Heart right ventricle (tissue), 16 donors: ENCODE results near the gene FAM32A. TPM values are rescaled to one million over a fixed set of nuclear protein-coding genes. Genes with fewer than 3 reads are reported as not detected.

Experiments
- ATAC-seq, 8 donors: fragments of 200-7000 bp; cut with Tn5 transposase; one replicate each; pipeline ENCODE4 v1.9.1; 2020; ENCODE audit warnings: mild to moderate bottlenecking in 8 of 8, moderate library complexity in 8 of 8, moderate number of reproducible peaks in 1 of 8
- DNase-seq, 2 donors: peaks; one replicate each; pipeline ENCODE4 v3.0.0-alpha.2; 2020
- H3K27ac ChIP-seq, 10 donors: fragments of 200-600 bp; sonication (generic) in 2 of 10; one replicate each; pipeline versions ENCODE4 v1.5.0 to v1.8.0; 2020 to 2022; ENCODE audit warnings: mild to moderate bottlenecking in 3 of 10
- H3K27me3 ChIP-seq, 7 donors: fragments of 200-600 bp; one replicate each; pipeline ENCODE4 v1.8.0; 2021 to 2022; ENCODE audit warnings: mild to moderate bottlenecking in 2 of 7
- H3K36me3 ChIP-seq, 9 donors: fragments of 200-600 bp; sonication (generic) in 1 of 9; one replicate each; pipeline versions ENCODE4 v1.5.0 to v1.8.0; 2020 to 2022; ENCODE audit warnings: mild to moderate bottlenecking in 2 of 9
- H3K4me1 ChIP-seq, 9 donors: fragments of 200-600 bp; sonication (generic) in 1 of 9; one replicate each; pipeline versions ENCODE4 v1.5.0 to v1.8.0; 2020 to 2022; ENCODE audit warnings: mild to moderate bottlenecking in 4 of 9
- H3K4me3 ChIP-seq, 10 donors: fragments of 200-600 bp; sonication (generic) in 2 of 10; one replicate each; pipeline versions ENCODE4 v1.5.0 to v1.8.0; 2020 to 2022; ENCODE audit warnings: mild to moderate bottlenecking in 7 of 10, moderate library complexity in 2 of 10
- H3K9me3 ChIP-seq, 11 donors: fragments of 200-600 bp in 10 of 11; sonication (generic) in 2 of 11; one replicate each; pipeline versions ENCODE4 v1.5.0 to v1.8.0; 2013 to 2022; ENCODE audit warnings: mild to moderate bottlenecking in 2 of 11, control low read depth in 1 of 11, moderate library complexity in 1 of 11
- WGBS, 2 donors: extraction: QIAGEN DNeasy Blood & Tissue Kit; methylation state at CpG; one replicate each; pipeline ENCODE4 v1.1.7; 2013; ENCODE audit warnings: inconsistent platforms in 1 of 2; 5-methylcytosine and 5-hydroxymethylcytosine counted together
- intact Hi-C, 10 donors: fragments of 100-400 bp; cut with DNase I; formaldehyde crosslinking; loops; one replicate each; pipeline versions ENCODE4 v1.11.1 to v1.14.2; 2022
- polyA plus RNA-seq, 2 donors: library from polyadenylated mRNA; stranded (reverse); fragments of 200-250 nt; gene quantifications; one replicate each; pipeline ENCODE4 v1.2.3, GENCODE V29; 2013
- total RNA-seq, 10 donors: library from RNA; stranded (reverse); fragmentation: NEBNext Ultra II Directional in 3 of 10; extraction: Animal tissue kit (Norgen Biotek cat#: 25700) in 3 of 10; gene quantifications; one replicate each; pipeline versions ENCODE4 v1.2.1 to v1.2.4, GENCODE V29; 2021 to 2023
- TF ChIP-seq, protein P1 (sequence below), 9 donors: fragments of 200-600 bp; sonication (generic) in 2 of 9; IDR thresholded peaks; one replicate each; pipeline versions ENCODE4 v1.5.0 to v1.8.0; 2021 to 2022; ENCODE audit warnings: antibody characterized with exemption in 9 of 9, mild to moderate bottlenecking in 5 of 9, moderate library complexity in 1 of 9
- donor health status: Arrhythmogenic right ventricular cardiomyopathy.
- donor health status: ischemic (EF 13 %, LVEDD 7.1; RV severe dilation, severe dysfunction).
- donor health status: healthy with polysubstance abuse.
- donor health status: DM: no; HTN: yes; CAD: no.
- donor health status: DM: no; HTN: no; CAD: no.
- donor health status: ischemic (EF 25% LVEDD 6.9; RV normal size, moderate dysfunction).
- donor health status: ischemic (EF 25% LVEDD 5.7; RV mildly dilated, moderate dysfunction).
- donor health status: healthy.
- donor health status: DM: yes; HTN: yes; CAD: no.
- donor health status: Ischemic cardiomyopathy.
- donor health status: ischemic (EF 35%, LVEDD 5.7; RV mildly dilated, moderate dysfunction).
- donor health status: nonischemic (EF 11% LVEDD 7.7; RV severe dilation, severe dysfunction).
- donor health status: DM: yes; HTN: yes; CAD: no.
- donor health status: PGD.
- donor health status: ischemic (EF 29% LVEDD 5.4; RV normal size, mild dysfunction).
- donor health status: nonischemic (EF 23%, LVEDD 6.1; RV moderate dilation, normal function).

The FAM32A gene
- total and polyA plus RNA-seq, 12 donors, result 27.0 to 75.0 (median 34.3) TPM

DNA sequence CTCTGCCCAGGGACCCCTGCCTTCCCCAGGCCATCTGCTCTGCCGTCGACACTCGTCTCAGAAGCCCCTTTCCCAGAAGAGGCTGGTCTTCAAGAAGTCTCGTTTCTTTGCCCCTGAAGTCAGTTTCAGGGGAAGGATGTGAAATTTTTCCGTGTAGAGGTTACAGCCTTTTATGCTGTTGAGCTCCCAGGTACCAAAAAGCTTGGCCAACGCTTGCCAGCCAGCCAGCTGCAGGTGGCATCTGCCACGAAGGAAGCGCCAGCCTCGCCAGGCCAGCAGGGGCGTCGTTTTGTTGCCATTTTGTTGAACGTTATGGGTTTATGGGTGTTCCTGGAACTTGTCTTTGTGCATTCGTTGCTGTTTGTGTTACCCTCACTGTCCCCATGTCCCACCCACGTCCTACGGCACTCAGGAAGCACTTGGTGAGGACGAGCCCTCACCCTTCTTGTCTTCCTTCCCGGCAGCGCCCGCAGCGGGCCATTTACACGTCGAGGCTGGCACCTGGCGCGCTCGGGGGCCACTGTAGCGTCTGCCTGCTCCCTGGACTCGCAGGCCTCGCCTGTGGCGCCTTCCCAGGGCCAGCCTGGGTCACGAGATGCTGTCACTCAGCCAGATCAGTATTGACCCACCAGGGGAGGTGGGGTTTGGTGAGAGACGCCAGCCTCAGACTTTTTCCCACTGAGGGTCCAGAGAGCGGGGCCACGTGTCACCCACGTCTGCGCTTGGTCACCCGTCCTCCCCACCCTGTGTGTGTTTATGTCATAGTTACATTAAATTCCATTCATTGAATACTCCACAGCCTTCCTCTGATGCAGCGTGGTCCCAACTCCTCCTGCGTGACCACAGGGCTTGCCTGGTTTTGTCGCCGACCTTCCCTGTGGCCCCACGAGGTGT is 49.6 kb downstream of the FAM32A start:
- H3K9me3 ChIP-seq, result peaks cover 0 to 6% (median 0%) of the 10 kb centered on the region in 11 donors
- H3K36me3 ChIP-seq, result peaks cover 0 to 68% (median 30%) of the 10 kb centered on the region in 9 donors
- peak overlapping the region in 1 of 10 donors; percentile 16 for H3K27ac ChIP-seq
- ATAC-seq (no peak), DNase-seq (no peak)
- peaks cover 0 to 23% (median 0%) of the 10 kb centered on the region in 9 donors for H3K4me1 ChIP-seq
- no peak overlapping the region for H3K4me3 ChIP-seq
- TF ChIP-seq, protein P1, sequence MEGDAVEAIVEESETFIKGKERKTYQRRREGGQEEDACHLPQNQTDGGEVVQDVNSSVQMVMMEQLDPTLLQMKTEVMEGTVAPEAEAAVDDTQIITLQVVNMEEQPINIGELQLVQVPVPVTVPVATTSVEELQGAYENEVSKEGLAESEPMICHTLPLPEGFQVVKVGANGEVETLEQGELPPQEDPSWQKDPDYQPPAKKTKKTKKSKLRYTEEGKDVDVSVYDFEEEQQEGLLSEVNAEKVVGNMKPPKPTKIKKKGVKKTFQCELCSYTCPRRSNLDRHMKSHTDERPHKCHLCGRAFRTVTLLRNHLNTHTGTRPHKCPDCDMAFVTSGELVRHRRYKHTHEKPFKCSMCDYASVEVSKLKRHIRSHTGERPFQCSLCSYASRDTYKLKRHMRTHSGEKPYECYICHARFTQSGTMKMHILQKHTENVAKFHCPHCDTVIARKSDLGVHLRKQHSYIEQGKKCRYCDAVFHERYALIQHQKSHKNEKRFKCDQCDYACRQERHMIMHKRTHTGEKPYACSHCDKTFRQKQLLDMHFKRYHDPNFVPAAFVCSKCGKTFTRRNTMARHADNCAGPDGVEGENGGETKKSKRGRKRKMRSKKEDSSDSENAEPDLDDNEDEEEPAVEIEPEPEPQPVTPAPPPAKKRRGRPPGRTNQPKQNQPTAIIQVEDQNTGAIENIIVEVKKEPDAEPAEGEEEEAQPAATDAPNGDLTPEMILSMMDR (IDR thresholded peaks at IDR 0.05), result no peak
- 91 to 94% methylated on average over 41 of the region's 41 CpGs for WGBS, 2 donors
- H3K27me3 ChIP-seq, result no peaks in the 10 kb centered on the region
- intact Hi-C loops, result no loop called here

DNA sequence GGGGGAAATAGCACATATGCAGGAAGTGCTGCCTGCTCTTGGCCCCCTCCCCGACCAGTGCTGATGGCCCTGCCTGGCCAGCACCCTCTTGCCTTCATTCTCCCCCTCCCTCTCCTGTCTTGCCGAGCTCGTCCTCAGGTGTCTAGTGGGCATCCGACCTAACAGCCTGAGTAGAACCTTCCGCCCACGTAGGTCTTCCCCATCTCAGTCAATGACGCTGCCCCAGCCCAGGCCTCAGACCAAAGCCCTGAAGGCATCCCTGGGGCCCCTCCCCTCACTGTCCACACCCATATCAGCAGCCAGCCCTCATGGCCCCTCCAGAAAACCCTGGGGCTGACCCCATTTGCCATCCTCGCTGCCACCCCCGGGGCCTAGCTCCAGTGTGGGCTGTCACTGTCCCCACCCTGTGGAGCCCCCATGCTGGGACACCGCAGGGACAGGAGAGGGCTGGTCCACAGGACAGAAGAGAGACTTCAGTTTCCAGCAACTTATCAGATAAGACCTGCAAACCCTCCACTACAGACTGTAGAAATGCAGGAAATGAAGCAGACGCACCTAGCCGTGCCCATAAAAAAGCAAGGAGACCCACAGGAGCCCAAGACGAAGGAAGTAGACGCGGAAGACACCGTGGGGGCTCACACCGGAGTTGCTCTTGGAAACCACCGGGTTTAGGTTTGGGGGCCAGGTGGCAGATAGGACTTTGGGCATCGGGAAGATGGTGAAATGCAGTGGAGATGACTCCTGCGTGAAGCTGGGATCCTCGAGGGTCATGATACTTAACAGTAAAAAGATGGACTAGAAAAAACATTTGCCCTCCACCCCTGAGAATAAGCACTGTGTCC is 50.8 kb downstream of the FAM32A start:
- WGBS, 2 donors, result 89 to 90% methylated on average over 21 of the region's 21 CpGs
- intact Hi-C loops, result no loop called here
- ATAC-seq (peak in 1 of 8 donors; percentile 20), DNase-seq (no peak)
- peaks cover 0 to 57% (median 25%) of the 10 kb centered on the region in 9 donors for H3K36me3 ChIP-seq
- no peak overlapping the region for H3K4me3 ChIP-seq
- H3K4me1 ChIP-seq, result peaks cover 0 to 23% (median 0%) of the 10 kb centered on the region in 9 donors
- no peaks in the 10 kb centered on the region for H3K27me3 ChIP-seq
- peak overlapping the region in 1 of 10 donors; percentile 26 for H3K27ac ChIP-seq
- TF ChIP-seq, protein P1 (IDR thresholded peaks at IDR 0.05), result no peak
- peaks cover 0 to 6% (median 0%) of the 10 kb centered on the region in 11 donors for H3K9me3 ChIP-seq

Other genes starting within 250 kb of the FAM32A start
- not detected for gene OR10H4, start 236.4 kb upstream of the FAM32A start, total RNA-seq
- gene OR10H4, start 236.4 kb upstream of the FAM32A start, polyA plus RNA-seq, result not detected
- 100 to 1,000 TPM in 2 of 10 donors, 10 to 100 TPM in 8; 52.0 to 231 (median 72.5) TPM for gene TPM4, start 108.9 kb upstream of the FAM32A start, total RNA-seq
- 100 to 1,000 TPM; 121 to 195 TPM for gene TPM4, start 108.9 kb upstream of the FAM32A start, polyA plus RNA-seq
- 10 to 100 TPM; 16.4 to 47.4 (median 21.0) TPM for gene RAB8A, start 73.5 kb upstream of the FAM32A start, total RNA-seq
- 10 to 100 TPM; 12.1 to 20.6 TPM for gene RAB8A, start 73.5 kb upstream of the FAM32A start, polyA plus RNA-seq
- 1 to 10 TPM in 3 of 10 donors, under 1 TPM in 5, not detected in 2; 0.16 to 2.0 (median 0.56) TPM for gene HSH2D, start 41.7 kb upstream of the FAM32A start, total RNA-seq
- gene HSH2D, start 41.7 kb upstream of the FAM32A start, polyA plus RNA-seq, result under 1 TPM; 0.19 to 0.51 TPM
- not detected for gene CIB3, start 11.9 kb upstream of the FAM32A start, total RNA-seq
- not detected for gene CIB3, start 11.9 kb upstream of the FAM32A start, polyA plus RNA-seq
- 10 to 100 TPM; 34.3 to 53.8 (median 47.0) TPM for gene AP1M1, start 12.5 kb downstream of the FAM32A start, total RNA-seq
- gene AP1M1, start 12.5 kb downstream of the FAM32A start, polyA plus RNA-seq, result 10 to 100 TPM; 25.5 to 79.0 TPM
- 10 to 100 TPM; 25.5 to 76.2 (median 50.4) TPM for gene KLF2, start 139.4 kb downstream of the FAM32A start, total RNA-seq
- gene KLF2, start 139.4 kb downstream of the FAM32A start, polyA plus RNA-seq, result 10 to 100 TPM; 22.4 to 73.5 TPM